Fibroblast of the conjunctiva (primary cell): ENCODE results near the gene TMEM26.

Experiments
- DNase-seq: peaks from one replicate; pipeline ENCODE4 v3.0.0-alpha.2; 2010; ENCODE audit warnings: low read depth

Gene TMEM26

GRCh38 chr10:61452655-61453641, at the start of gene TMEM26:
Gene TMEM26 (minus strand): TSS chr10:61453381. CDS start chr10:61453081, 300 bp downstream.
- DNase-seq, result peak; percentile 18

DNA sequence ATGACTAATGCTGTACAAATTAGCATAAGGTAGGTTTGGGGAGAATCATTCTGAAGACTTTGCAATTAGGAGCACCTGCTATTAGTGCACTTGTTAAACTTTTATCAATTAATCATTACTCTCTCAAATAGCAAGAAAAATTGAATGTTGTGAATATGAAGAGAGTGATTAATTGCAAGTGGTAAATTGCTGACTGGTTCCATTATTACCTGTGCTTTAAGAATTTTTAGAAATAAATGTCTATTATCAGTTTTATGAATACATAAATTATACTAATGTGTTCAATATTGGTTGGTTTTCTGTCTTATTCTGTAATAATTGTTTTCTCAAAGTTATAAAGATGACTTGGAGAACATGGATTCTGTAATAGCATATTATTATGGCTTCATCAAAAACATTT, 47.3 kb upstream of the TMEM26 start:
- no peak for DNase-seq

DNA sequence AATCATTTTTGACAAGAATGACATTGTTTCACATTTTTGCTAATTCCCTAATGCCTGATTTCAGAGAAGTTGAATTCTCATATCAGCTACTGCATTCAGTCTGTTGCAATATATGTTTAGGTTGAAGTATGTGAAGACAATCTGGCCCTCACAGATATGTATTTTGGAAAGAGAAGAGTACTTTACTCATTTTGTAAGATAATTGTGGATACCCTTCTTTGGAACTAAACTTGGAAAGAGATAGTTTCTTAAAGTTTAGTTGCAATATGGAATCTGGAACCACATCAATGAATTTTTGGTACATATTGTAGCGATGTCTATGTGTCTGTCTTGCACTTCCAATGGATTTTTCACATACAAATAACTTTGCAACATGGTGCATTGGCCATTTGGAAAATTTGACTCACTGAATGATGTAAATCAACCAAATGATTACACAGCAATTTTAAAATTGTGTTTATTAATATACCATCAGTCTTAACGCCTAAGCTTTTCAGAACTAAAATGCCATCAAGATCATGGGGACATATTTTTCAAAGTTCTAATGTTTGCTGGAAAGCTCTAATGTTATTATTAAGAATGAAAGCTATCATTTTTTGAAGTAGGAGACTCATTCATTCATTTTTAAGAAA, 39.3 kb upstream of the TMEM26 start:
- DNase-seq, result no peak

DNA sequence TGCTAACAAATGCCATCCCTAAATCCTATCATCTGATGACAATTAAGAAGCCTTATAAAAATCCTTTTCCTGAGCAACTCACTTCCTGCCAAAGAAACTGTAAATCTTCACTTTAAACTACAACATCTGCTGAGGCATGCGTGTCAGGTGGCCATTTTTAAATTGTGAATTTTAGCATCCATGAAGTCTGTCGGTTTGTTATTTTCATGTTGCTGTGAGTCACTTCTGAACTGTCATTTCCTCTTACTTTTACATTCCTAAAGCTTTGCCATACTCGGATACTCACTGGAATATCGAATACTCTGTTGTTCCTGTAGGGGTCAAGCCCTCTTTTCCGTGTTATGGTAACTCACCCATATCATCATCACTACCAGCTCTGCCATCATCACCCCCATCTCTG, 34.3 kb upstream of the TMEM26 start:
- no peak for DNase-seq

DNA sequence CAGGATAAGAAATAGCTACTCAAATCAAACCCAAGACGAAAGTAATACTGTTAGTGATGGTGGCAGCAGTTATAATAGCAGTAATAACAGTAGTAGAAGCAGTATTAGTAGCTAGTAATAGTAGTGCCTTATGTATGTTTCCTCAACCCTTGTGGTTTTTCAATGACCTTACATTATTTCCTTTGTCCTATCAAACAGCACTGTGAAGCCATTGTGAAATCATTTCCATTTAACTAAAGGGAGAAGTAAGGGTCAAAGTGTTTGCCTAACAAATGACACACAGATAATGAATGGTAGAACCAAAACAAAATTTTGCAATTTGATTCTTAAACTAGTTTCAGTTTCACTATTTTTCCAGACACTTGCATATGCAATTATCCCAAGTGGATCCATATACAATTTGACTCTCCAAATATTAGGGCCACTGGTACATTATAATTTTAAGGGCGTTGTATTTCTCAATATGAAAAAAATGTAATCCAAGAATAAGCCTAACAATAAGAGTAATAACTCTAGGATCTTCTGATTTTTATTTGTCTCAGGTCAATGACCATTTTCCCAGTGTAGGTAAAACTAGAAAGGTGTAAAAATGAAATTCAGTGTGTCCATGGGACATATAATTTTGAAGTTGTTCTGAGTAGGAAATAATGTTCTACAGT, 33.7 kb upstream of the TMEM26 start:
- DNase-seq, result peak; percentile 30

DNA sequence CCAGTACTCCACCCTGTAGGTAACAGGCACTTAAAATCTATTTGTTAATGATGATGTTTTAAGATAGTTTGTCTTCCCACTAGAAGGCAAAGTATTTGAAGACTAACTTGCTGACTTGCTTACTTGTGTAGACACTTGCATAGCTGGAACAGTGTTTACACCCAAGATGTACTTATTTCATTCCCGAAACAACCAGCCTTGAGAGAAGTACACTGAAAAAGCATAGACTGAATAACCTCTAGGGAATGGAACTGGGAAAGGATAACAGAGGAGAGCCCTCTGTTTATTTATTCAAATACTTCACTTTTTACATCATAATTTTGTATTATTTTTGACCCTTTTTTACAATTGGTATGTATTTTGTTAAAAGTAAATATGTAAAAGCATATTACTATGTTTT, 33.1 kb upstream of the TMEM26 start:
- DNase-seq, result no peak

GRCh38 chr10:61481597-61481996, 28.4 kb upstream of the TMEM26 start:
- no peak for DNase-seq

- no peak for DNase-seq
These were observed 27.0 kb upstream of the TMEM26 start for GRCh38 chr10:61480208-61480607.

DNA sequence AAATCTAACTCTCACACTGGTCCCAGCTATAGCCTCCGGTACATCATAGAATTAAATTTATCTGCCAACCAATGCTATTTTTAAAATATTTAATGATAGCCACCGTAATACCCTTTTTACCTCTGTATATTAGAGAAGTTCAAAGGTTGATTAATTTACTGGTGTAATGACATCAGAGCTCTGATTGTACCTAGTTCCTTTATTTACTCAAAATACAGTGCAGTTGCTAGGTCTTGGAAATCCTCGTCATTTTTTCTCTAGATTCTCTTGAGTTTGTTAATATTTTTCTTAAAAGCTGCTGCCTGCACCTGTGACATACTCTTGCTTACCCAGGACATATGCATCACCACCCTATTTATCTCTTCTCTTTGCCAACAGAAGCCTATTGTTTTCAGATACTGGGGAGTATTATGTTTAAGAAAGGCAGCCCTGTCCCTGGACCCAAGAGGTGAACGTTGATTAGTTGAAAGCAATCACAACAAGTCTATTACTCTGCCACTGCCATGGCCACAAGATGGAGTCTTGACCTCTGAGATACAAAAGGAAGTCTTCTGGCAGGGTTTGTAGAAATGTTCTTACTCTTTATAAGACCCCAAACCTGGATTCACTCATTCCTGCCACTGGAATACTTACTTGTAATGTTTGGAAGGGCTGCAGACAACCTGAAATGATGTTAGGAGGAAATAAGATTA, 25.6 kb upstream of the TMEM26 start:
- no peak for DNase-seq

GRCh38 chr10:61477451-61477850, 24.3 kb upstream of the TMEM26 start:
- DNase-seq, result no peak

DNA sequence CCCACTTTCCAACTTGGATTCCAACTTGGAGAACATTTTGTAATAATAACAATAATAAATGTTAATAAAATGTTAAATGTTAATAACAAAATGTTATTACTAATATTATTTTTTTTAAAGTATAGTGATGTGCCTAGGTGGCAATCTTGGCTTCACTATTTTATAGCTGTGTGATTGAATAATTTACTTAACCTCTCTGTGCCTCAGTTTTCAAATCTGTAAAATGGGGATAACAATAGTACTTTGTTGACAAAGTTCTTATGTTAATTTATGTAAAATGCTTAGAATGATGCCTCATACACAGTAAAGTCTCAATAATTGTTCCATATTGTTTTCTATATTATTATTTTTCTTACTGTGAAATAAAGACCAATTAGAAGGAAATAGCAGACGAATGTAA, 23.3 kb upstream of the TMEM26 start:
- DNase-seq, result no peak

GRCh38 chr10:61475449-61475873, 22.3 kb upstream of the TMEM26 start:
- no peak for DNase-seq

DNA sequence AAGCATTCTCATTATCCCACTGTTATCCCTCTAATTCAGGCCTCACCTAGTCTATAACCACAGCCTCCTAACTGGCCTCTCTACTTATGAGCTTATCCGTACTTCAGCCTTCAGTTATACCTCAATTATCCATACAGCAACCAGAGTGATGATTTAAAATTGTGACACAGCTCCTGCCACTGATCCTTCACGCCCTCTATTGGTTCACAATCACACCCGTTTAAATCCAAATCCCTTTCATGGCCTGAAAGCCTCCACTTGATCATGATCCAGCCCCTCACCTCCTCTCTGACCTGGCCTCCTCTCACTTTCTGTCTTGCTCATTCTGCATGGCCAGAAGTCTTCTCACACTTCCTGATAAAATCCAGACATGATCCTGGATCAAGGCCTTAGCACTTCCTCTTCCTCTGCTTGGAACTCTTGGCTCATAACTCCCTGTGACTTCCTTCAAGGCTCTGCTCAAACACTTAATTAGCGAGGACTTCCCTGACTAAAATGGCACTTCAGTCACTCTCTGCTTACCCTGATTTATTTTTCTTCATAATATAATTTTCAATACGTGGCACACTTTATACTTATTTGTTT, 19.0 kb upstream of the TMEM26 start:
- no peak for DNase-seq

- DNase-seq, result no peak
These were observed 18.3 kb upstream of the TMEM26 start for GRCh38 chr10:61471491-61471890.

DNA sequence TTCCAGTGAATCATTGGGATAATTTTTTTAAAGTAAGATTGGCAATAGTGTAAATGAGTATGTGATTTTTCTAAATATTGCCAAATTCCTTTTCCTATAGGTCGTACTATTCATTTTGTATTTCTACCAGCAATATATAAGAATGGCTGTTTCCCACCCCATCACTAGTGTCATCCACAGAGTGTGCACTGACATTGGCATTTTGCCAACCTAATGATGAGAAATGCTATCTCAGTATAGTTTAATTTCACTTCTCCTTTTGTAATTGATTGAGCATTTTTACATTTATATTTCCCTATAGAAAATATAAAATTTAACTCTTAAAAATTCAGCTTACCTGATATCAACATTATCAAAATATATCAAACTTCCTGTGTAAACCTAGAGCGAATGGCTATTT, 17.6 kb upstream of the TMEM26 start:
- DNase-seq, result no peak

- no peak for DNase-seq
These were observed 12.9 kb upstream of the TMEM26 start for GRCh38 chr10:61465901-61466632.

- DNase-seq, result no peak
These were observed 12.0 kb upstream of the TMEM26 start for GRCh38 chr10:61465171-61465496.

- DNase-seq, result no peak
These were observed 11.4 kb upstream of the TMEM26 start for GRCh38 chr10:61464461-61465170.

DNA sequence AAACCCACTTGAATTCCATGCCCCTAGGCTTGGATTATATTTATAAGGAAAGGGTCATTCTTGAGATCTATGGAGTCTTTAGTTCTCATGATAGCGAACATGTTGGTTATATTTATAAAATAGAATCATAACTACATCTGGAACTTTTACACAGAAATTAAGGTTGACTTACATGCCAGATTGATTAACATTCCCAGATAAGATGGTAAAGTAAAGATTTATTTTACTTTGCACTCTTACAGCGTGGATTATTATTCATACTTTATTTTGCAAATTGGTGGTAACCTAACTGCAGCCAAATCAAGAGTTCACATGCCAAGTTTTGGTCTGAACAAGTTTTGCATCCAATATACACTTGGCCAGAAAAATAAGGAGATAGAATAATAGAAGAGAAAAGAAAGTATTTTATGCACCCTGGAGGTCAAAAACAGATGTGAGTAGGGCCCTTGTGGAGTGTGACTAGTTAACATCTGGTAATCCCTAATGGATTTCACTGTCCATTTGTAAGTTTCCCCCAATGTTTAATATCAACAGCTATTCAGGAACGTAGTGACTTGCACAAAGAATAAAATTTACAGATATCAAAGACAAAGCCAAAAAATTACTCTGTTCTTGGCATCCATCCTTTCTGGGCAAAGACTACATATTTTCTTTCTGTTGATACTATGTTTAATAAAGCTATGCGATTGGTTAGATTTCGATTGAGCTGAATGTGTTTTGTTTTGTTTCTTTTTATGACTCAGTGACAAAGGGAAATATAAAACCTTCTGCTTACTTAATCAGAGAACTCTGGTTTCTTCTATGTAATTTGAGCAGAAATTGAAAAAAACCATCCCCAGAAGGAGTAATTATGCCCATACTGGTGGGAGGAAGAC, 10.1 kb upstream of the TMEM26 start:
- peak; percentile 90 for DNase-seq

GRCh38 chr10:61460835-61461234, 7.7 kb upstream of the TMEM26 start:
- DNase-seq, result no peak
